ENCODE measurements around the gene SLC26A4.

Gene SLC26A4

DNA sequence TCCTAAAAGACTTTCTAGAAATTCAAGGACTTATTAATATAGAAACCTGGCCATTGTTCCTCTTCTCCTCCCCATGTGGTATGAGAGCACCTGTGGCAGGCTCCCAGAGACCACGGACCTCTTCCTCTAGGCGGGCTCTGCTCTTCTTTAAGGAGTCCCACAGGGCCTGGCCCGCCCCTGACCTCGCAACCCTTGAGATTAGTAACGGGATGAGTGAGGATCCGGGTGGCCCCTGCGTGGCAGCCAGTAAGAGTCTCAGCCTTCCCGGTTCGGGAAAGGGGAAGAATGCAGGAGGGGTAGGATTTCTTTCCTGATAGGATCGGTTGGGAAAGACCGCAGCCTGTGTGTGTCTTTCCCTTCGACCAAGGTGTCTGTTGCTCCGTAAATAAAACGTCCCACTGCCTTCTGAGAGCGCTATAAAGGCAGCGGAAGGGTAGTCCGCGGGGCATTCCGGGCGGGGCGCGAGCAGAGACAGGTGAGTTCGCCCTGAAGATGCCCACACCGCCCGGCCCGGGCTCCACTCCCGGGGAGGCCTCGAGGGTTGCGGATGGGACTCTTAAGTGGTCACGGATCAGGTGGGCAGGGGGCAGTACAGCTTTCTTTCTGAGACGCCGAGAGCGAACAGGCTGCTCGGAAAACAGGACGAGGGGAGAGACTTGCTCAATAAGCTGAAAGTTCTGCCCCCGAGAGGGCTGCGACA is at the start of gene SLC26A4:
Gene SLC26A4, plus strand, starts transcription at position 448 of the 700 bp plus-strand sequence. CDS start 814 bp downstream, outside the sequence.
- TF ChIP-seq CSDC2 (CRISPR knock-in tag; IDR thresholded peaks at IDR 0.05): no peak
- no peak for ATAC-seq

DNA sequence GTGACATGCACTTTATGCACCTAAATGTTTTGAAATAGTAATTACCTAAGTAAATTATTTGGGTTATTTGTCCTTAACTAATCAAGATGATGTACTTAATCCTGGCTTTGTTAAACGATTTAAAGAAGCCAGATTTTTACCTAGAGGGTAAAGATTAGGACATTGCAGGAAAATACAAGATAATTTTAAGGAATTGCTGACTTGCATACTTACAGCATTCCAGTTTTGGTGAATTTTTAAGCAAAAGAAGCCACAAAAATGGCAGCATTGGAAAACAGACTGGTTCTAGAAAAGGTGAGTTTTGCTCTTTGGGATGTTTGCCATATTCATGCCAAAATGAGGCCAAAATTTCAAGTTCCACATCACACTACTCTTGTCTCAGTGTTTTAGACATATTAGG is 47.2 kb upstream of the SLC26A4 start:
- no peak for ATAC-seq
- TF ChIP-seq, protein P1, sequence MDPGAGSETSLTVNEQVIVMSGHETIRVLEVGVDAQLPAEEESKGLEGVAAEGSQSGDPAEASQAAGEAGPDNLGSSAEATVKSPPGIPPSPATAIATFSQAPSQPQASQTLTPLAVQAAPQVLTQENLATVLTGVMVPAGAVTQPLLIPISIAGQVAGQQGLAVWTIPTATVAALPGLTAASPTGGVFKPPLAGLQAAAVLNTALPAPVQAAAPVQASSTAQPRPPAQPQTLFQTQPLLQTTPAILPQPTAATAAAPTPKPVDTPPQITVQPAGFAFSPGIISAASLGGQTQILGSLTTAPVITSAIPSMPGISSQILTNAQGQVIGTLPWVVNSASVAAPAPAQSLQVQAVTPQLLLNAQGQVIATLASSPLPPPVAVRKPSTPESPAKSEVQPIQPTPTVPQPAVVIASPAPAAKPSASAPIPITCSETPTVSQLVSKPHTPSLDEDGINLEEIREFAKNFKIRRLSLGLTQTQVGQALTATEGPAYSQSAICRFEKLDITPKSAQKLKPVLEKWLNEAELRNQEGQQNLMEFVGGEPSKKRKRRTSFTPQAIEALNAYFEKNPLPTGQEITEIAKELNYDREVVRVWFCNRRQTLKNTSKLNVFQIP (CRISPR knock-in tag; IDR thresholded peaks at IDR 0.05; ENCODE audit: borderline replicate concordance, low read depth): no peak
- TF ChIP-seq ISL1 (CRISPR knock-in tag; IDR thresholded peaks at IDR 0.05): no peak
- TF ChIP-seq CSDC2 (CRISPR knock-in tag; IDR thresholded peaks at IDR 0.05): no peak
- TF ChIP-seq PPARA (CRISPR knock-in tag; IDR thresholded peaks at IDR 0.05; ENCODE audit: borderline replicate concordance): no peak
- TF ChIP-seq ESRRG (CRISPR knock-in tag; IDR thresholded peaks at IDR 0.05): no peak
- TF ChIP-seq OSR1 (CRISPR knock-in tag; IDR thresholded peaks at IDR 0.05): no peak
- TF ChIP-seq, protein P2, sequence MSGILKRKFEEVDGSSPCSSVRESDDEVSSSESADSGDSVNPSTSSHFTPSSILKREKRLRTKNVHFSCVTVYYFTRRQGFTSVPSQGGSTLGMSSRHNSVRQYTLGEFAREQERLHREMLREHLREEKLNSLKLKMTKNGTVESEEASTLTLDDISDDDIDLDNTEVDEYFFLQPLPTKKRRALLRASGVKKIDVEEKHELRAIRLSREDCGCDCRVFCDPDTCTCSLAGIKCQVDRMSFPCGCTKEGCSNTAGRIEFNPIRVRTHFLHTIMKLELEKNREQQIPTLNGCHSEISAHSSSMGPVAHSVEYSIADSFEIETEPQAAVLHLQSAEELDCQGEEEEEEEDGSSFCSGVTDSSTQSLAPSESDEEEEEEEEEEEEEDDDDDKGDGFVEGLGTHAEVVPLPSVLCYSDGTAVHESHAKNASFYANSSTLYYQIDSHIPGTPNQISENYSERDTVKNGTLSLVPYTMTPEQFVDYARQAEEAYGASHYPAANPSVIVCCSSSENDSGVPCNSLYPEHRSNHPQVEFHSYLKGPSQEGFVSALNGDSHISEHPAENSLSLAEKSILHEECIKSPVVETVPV (CRISPR knock-in tag; IDR thresholded peaks at IDR 0.05): no peak
- TF ChIP-seq ZFP30 (CRISPR knock-in tag; IDR thresholded peaks at IDR 0.05): no peak
- no peak for TF ChIP-seq TOX (CRISPR knock-in tag; IDR thresholded peaks at IDR 0.05; ENCODE audit: borderline replicate concordance)
- TF ChIP-seq, protein P3, sequence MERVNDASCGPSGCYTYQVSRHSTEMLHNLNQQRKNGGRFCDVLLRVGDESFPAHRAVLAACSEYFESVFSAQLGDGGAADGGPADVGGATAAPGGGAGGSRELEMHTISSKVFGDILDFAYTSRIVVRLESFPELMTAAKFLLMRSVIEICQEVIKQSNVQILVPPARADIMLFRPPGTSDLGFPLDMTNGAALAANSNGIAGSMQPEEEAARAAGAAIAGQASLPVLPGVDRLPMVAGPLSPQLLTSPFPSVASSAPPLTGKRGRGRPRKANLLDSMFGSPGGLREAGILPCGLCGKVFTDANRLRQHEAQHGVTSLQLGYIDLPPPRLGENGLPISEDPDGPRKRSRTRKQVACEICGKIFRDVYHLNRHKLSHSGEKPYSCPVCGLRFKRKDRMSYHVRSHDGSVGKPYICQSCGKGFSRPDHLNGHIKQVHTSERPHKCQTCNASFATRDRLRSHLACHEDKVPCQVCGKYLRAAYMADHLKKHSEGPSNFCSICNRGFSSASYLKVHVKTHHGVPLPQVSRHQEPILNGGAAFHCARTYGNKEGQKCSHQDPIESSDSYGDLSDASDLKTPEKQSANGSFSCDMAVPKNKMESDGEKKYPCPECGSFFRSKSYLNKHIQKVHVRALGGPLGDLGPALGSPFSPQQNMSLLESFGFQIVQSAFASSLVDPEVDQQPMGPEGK (CRISPR knock-in tag; IDR thresholded peaks at IDR 0.05; ENCODE audit: borderline replicate concordance): no peak
- no peak for TF ChIP-seq ZNF8 (CRISPR knock-in tag; IDR thresholded peaks at IDR 0.05)
- TF ChIP-seq ZNF565 (CRISPR knock-in tag; conservative IDR thresholded peaks at IDR 0.05; ENCODE audit: low read depth): no peak
- no peak for TF ChIP-seq SNAI2 (CRISPR knock-in tag; IDR thresholded peaks at IDR 0.05)
- no peak for TF ChIP-seq ARNTL (CRISPR knock-in tag; IDR thresholded peaks at IDR 0.05; ENCODE audit: borderline replicate concordance, low read depth)
- no peak for TF ChIP-seq ZNF70 (CRISPR knock-in tag; IDR thresholded peaks at IDR 0.05)

DNA sequence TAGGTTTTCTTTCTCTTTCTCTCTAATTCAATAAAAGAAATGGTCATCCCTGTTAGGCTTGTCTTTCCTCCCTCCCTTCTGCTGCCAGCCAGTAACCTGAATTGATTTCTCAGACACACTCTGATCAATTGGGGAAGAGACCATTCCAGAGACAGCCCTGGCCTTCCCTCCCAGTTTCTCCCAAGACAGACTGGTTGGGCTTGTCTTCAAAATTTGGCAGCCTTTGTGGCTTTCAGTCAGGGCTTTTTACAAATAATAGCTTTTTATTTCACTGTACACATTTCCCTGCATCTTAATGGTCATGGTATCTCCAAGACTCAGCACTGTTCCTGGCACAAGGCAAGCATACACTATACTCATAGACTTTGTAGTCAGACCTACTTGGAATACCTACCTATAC is 46.7 kb upstream of the SLC26A4 start:
- no peak for TF ChIP-seq ARNTL (CRISPR knock-in tag; IDR thresholded peaks at IDR 0.05; ENCODE audit: borderline replicate concordance, low read depth)
- ATAC-seq: peak; percentile 32; the same call in 2 of the 3 replicates

DNA sequence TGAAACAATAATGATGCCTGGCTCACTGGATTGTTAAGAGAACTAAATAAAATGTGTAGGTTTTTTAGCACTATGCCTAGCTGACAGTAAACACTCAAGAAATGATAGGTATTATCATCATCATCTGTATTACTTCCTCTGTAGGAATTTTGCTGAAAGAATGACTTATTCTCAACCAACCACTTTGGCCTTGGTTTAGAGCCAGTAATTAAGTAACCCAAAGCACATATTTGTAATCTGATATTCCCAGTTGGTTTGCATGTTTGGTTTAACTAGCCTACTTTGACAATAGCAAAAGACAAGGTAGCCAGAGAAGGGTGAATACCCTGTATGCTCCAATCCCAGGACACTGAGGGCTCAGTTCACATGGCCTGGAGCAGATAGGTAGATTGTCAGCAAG is 46.2 kb upstream of the SLC26A4 start:
- peak; percentile 86 for ATAC-seq
- TF ChIP-seq ISL1 (CRISPR knock-in tag; IDR thresholded peaks at IDR 0.05) (peak; percentile 96), SNAI2 (CRISPR knock-in tag; IDR thresholded peaks at IDR 0.05) (no peak), TOX (CRISPR knock-in tag; IDR thresholded peaks at IDR 0.05; ENCODE audit: borderline replicate concordance) (peak; percentile 87; the same call in 1 of the 2 replicates)

DNA sequence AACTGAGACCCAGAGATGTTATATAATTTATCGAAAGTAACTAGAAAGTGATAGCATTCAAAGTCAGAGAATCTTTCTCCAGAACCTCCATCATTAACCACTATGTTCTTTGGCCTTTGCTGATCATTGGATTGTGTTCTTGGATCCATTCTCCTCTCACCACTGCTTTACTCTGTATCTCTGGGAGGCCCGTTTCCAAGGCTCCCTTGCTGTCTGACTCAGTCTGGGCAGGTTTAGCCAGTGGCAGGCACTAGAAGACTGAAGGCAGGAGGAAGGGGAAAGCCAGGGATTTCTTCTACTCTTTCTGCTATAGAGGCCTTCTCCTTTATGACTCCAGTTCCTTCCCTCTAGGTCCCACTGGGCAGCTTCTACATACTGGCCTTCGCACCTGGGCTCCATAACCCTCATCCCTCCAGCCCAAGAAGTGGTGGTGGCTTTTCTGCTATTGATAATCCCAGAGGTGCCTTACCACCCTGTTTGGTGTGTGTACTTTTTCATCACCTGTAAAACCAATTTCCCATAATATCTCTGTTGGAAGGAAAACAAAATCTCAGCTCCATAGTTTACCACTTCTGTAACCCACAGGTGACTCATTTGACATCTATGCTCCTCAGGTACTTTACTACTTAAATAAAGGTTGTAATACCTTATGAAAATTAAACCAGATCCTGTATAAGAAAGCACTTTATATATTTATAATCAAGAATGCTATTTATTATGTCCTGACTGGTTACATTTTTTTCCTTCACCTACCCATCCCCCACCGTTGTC is 44.5 kb upstream of the SLC26A4 start:
- TF ChIP-seq PPARA (CRISPR knock-in tag; IDR thresholded peaks at IDR 0.05; ENCODE audit: borderline replicate concordance) (no peak), RARB (CRISPR knock-in tag; IDR thresholded peaks at IDR 0.05) (no peak)
- ATAC-seq: no peak

DNA sequence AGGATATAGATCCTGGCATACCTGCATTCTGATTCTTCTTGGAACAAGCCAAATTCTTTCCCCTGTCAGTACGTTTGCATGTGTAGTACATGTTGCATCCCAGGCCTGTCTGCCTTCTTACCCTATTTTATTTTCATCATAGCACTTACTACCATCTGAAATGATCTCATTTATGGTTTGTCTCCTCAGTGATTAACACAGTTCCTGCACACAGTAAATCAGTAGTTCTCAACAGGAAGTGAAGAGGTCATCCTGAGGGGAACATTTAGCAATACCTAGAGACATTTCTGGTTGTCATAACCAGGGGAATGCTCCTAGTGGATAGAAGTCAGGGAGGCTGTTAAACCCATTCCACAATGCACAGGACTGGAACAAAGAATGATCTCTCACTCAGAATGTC is 38.2 kb upstream of the SLC26A4 start:
- TF ChIP-seq TOX (CRISPR knock-in tag; IDR thresholded peaks at IDR 0.05; ENCODE audit: borderline replicate concordance) (peak; percentile 9; the same call in 1 of the 2 replicates), ISL1 (CRISPR knock-in tag; IDR thresholded peaks at IDR 0.05) (peak; percentile 60; the same call in 1 of the 2 replicates), ZNF8 (CRISPR knock-in tag; IDR thresholded peaks at IDR 0.05) (no peak)
- ATAC-seq: peak; percentile 68

Data from SK-N-SH treated with all-trans-retinoic acid at 6 μM for 48 hours (cell line).